Fibroblast of pulmonary artery (primary cell): ENCODE data around the gene PCYT1A.

ENCODE experiments used
- DNase-seq: peaks from one replicate; pipeline ENCODE4 v3.0.0-alpha.2; 2010; ENCODE audit warnings: low read depth
- H3K4me3 ChIP-seq: replicated peaks from 2 replicates; pipeline ENCODE4 v1.5.1; 2011; ENCODE audit warnings: low read depth, mild to moderate bottlenecking, control low read depth, low read length, moderate library complexity
- TF ChIP-seq, protein P1 (sequence below): IDR thresholded peaks from 2 replicates; pipeline ENCODE4 v1.5.1; 2011; ENCODE audit warnings: mild to moderate bottlenecking, control low read depth, low read length, inconsistent platforms; ENCODE audit errors: missing control alignments

The PCYT1A gene

GRCh38 chr3:196194542-196194915 is 93.0 kb downstream of the PCYT1A start:
- no peak for DNase-seq
- TF ChIP-seq, protein P1, sequence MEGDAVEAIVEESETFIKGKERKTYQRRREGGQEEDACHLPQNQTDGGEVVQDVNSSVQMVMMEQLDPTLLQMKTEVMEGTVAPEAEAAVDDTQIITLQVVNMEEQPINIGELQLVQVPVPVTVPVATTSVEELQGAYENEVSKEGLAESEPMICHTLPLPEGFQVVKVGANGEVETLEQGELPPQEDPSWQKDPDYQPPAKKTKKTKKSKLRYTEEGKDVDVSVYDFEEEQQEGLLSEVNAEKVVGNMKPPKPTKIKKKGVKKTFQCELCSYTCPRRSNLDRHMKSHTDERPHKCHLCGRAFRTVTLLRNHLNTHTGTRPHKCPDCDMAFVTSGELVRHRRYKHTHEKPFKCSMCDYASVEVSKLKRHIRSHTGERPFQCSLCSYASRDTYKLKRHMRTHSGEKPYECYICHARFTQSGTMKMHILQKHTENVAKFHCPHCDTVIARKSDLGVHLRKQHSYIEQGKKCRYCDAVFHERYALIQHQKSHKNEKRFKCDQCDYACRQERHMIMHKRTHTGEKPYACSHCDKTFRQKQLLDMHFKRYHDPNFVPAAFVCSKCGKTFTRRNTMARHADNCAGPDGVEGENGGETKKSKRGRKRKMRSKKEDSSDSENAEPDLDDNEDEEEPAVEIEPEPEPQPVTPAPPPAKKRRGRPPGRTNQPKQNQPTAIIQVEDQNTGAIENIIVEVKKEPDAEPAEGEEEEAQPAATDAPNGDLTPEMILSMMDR = no peak
- no peak overlapping the region for H3K4me3 ChIP-seq

DNA sequence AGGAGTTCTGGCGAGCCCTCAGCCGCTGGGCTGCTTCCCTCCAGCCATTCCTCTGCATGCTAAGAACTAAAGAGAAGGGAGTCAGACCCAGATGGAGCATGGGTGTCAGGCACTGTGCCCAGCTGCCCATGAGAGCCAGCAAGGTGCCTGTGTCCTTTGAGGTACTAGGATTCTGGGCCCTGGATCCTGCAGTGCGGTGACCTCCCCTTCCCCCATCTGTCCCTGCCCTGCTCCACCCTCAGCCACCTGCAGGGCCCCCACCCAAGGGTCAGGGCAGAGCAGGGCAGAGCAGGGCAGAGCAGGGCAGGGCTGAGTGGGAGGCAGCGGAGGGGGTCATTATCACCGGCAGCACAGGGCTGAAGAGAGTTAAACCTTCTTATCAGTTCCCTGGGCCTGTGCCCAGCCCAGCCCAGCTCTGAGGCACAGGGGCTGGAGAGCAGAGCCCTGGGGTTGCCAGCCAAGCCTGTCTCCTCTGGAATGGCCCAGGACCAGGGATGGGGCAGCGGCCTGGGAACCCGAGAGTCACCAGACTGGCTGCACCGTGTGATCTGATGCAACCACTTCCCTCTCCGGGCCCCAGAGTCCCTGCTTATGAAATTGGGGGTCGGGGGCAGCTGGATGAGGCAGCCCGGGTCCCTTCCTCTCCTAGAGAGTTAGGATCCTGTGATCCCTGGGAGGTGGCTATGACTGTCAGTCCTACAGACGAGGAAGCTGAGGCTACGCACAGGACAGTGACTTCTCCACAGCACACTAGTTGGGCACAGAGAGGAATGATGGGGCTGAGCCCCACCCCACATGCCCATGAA is 93.6 kb downstream of the PCYT1A start:
- no peak overlapping the region for H3K4me3 ChIP-seq
- TF ChIP-seq, protein P1 = no peak
- DNase-seq = no peak

GRCh38 chr3:196193133-196193735 is 94.3 kb downstream of the PCYT1A start:
- TF ChIP-seq, protein P1 = no peak
- no peak overlapping the region for H3K4me3 ChIP-seq
- no peak for DNase-seq

- TF ChIP-seq, protein P1 = no peak
- no peak for DNase-seq
- no peak overlapping the region for H3K4me3 ChIP-seq
Observed at GRCh38 chr3:196192524-196193051, 94.9 kb downstream of the PCYT1A start.

DNA sequence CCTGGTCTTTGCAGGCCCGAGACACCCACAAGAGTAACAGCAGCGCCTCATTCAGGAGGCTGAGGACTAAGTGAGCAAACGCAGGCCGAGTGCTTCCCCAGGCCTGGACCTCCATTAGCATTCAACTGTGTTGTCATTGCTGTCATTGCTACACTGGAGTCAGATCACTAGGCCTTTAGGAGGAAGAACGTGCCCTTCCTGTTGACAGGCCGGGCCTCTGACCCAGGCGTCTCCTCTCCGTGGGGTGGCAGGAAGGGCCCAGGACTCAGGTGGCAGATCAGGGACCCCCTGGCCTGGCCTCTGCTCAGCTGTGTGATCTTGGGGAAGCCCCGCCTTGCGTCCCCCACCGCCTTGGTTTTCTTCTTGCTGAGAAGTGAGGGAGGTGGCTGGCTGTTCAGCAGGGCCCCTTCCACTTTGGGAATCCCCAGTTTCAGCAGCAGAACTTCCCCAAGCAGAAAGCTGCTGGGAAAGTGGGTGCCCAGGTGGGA is 95.4 kb downstream of the PCYT1A start:
- no peak overlapping the region for H3K4me3 ChIP-seq
- TF ChIP-seq, protein P1 = no peak
- DNase-seq = no peak

- no peak overlapping the region for H3K4me3 ChIP-seq
- TF ChIP-seq, protein P1 = no peak
- DNase-seq = no peak
Observed at GRCh38 chr3:196189566-196190347, 97.8 kb downstream of the PCYT1A start.
